Measurements from ENCODE around the gene STK40. TPM values are rescaled to one million over a fixed set of nuclear protein-coding genes. Genes with fewer than 3 reads are reported as not detected.

The STK40 gene
- total and polyA plus RNA-seq, 2 experiments from 2014 or later, result 8.1 to 20.2 TPM

GRCh38 chr1:36326499-36326898, 59.2 kb downstream of the STK40 start:
- Mint-ChIP-seq H3K27ac (no peak overlapping the region), H3K27me3 (ENCODE audit: insufficient read depth, low read depth, poor library complexity) (peaks cover 19% of the 10 kb centered on the region), H3K36me3 (ENCODE audit: low read depth) (peaks cover 3% of the 10 kb centered on the region), H3K4me1 (peaks cover 18% of the 10 kb centered on the region), H3K9me3 (no peaks in the 10 kb centered on the region), H3K4me3 (no peak overlapping the region)
- Histone ChIP-seq H3K4me2 (no peak overlapping the region), H4K20me1 (replicated peaks; ENCODE audit: insufficient read depth) (no peaks in the 10 kb centered on the region), H3K4me3 (no peak overlapping the region), H3K4me1 (ENCODE audit: insufficient read depth) (peaks cover 18% of the 10 kb centered on the region), H3K36me3 (ENCODE audit: insufficient read depth) (no peaks in the 10 kb centered on the region), H2AFZ (no peak overlapping the region), H3K27me3 (ENCODE audit: insufficient read depth) (peaks cover 35% of the 10 kb centered on the region), H3K79me2 (replicated peaks; ENCODE audit: insufficient read depth) (no peaks in the 10 kb centered on the region), H3K9me2 (ENCODE audit: insufficient read depth) (no peaks in the 10 kb centered on the region), H3K27ac (ENCODE audit: low read depth) (no peak overlapping the region), H3F3A (replicated peaks; ENCODE audit: low read depth) (peaks cover 19% of the 10 kb centered on the region)
- TF ChIP-seq STAT1 (IDR thresholded peaks at IDR 0.05; ENCODE audit: unreplicated experiment) (no peak), ZNF462 (CRISPR knock-in tag; IDR thresholded peaks at IDR 0.05) (no peak), JUNB (IDR thresholded peaks at IDR 0.05; ENCODE audit: unreplicated experiment) (no peak), POLR2AphosphoS5 (IDR thresholded peaks at IDR 0.05; ENCODE audit: low read depth) (no peak), ZNF331 (CRISPR knock-in tag; IDR thresholded peaks at IDR 0.05; ENCODE audit: low read depth) (no peak), EZH2phosphoT487 (IDR thresholded peaks at IDR 0.05; ENCODE audit: unreplicated experiment) (no peak), ZNF114 (CRISPR knock-in tag; IDR thresholded peaks at IDR 0.05) (no peak), CREB1 (CRISPR knock-in tag; IDR thresholded peaks at IDR 0.05; ENCODE audit: low read depth) (no peak), EZH2 (IDR thresholded peaks at IDR 0.05; ENCODE audit: low read depth, unreplicated experiment) (no peak), NANOG (IDR thresholded peaks at IDR 0.05; ENCODE audit: borderline replicate concordance) (no peak), ETS1 (IDR thresholded peaks at IDR 0.05) (no peak)
- TF ChIP-seq, protein P1, sequence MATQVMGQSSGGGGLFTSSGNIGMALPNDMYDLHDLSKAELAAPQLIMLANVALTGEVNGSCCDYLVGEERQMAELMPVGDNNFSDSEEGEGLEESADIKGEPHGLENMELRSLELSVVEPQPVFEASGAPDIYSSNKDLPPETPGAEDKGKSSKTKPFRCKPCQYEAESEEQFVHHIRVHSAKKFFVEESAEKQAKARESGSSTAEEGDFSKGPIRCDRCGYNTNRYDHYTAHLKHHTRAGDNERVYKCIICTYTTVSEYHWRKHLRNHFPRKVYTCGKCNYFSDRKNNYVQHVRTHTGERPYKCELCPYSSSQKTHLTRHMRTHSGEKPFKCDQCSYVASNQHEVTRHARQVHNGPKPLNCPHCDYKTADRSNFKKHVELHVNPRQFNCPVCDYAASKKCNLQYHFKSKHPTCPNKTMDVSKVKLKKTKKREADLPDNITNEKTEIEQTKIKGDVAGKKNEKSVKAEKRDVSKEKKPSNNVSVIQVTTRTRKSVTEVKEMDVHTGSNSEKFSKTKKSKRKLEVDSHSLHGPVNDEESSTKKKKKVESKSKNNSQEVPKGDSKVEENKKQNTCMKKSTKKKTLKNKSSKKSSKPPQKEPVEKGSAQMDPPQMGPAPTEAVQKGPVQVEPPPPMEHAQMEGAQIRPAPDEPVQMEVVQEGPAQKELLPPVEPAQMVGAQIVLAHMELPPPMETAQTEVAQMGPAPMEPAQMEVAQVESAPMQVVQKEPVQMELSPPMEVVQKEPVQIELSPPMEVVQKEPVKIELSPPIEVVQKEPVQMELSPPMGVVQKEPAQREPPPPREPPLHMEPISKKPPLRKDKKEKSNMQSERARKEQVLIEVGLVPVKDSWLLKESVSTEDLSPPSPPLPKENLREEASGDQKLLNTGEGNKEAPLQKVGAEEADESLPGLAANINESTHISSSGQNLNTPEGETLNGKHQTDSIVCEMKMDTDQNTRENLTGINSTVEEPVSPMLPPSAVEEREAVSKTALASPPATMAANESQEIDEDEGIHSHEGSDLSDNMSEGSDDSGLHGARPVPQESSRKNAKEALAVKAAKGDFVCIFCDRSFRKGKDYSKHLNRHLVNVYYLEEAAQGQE (IDR thresholded peaks at IDR 0.05; ENCODE audit: unreplicated experiment), result no peak
- TF ChIP-seq, protein P2, sequence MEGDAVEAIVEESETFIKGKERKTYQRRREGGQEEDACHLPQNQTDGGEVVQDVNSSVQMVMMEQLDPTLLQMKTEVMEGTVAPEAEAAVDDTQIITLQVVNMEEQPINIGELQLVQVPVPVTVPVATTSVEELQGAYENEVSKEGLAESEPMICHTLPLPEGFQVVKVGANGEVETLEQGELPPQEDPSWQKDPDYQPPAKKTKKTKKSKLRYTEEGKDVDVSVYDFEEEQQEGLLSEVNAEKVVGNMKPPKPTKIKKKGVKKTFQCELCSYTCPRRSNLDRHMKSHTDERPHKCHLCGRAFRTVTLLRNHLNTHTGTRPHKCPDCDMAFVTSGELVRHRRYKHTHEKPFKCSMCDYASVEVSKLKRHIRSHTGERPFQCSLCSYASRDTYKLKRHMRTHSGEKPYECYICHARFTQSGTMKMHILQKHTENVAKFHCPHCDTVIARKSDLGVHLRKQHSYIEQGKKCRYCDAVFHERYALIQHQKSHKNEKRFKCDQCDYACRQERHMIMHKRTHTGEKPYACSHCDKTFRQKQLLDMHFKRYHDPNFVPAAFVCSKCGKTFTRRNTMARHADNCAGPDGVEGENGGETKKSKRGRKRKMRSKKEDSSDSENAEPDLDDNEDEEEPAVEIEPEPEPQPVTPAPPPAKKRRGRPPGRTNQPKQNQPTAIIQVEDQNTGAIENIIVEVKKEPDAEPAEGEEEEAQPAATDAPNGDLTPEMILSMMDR (conservative IDR thresholded peaks at IDR 0.05; ENCODE audit: low read depth in 2 of 2), result no peak
- DNase-seq (ENCODE audit: low spot score) (no peak), ATAC-seq (no peak)
